Ishikawa (cell line): ENCODE data around the gene HSF4.

Experiments used
- CEBPB ChIP-seq: IDR thresholded peaks from 2 replicates; pipeline ENCODE4 v1.6.1; 2012
- CREB1 ChIP-seq: IDR thresholded peaks from 2 replicates; pipeline ENCODE4 v1.6.1; 2012; ENCODE audit warnings: low read depth
- EGR1 ChIP-seq: IDR thresholded peaks from 2 replicates; pipeline ENCODE4 v1.6.1; 2012
- EP300 ChIP-seq: IDR thresholded peaks from 2 replicates; pipeline ENCODE4 v1.6.1; 2012; ENCODE audit warnings: borderline replicate concordance
- FOXM1 ChIP-seq: IDR thresholded peaks from 2 replicates; pipeline ENCODE4 v1.6.1; 2012; ENCODE audit warnings: low read depth, borderline replicate concordance
- NFIC ChIP-seq: IDR thresholded peaks from 2 replicates; pipeline ENCODE4 v1.6.1; 2012
- TAF1 ChIP-seq: IDR thresholded peaks from 2 replicates; pipeline ENCODE4 v1.6.1; 2012; ENCODE audit warnings: low read depth, mild to moderate bottlenecking
- TCF12 ChIP-seq: IDR thresholded peaks from 2 replicates; pipeline ENCODE4 v1.6.1; 2012; ENCODE audit warnings: low read depth
- TEAD4 ChIP-seq: IDR thresholded peaks from 2 replicates; pipeline ENCODE4 v1.6.1; 2012
- YY1 ChIP-seq: IDR thresholded peaks from 2 replicates; pipeline ENCODE4 v1.6.1; 2012; ENCODE audit warnings: low read depth
- ZBTB7A ChIP-seq: IDR thresholded peaks from 2 replicates; pipeline ENCODE4 v1.6.1; 2012; ENCODE audit warnings: low read depth
- TF ChIP-seq, protein P1 (sequence below): IDR thresholded peaks from 2 replicates; pipeline ENCODE4 v1.6.1; 2012
- TF ChIP-seq, protein P2 (sequence below): IDR thresholded peaks from 2 replicates; pipeline ENCODE4 v1.6.1; 2012; ENCODE audit warnings: low read depth, mild to moderate bottlenecking
- TF ChIP-seq, protein P3 (sequence below): IDR thresholded peaks from 2 replicates; pipeline ENCODE4 v1.6.1; 2012

The HSF4 gene

DNA sequence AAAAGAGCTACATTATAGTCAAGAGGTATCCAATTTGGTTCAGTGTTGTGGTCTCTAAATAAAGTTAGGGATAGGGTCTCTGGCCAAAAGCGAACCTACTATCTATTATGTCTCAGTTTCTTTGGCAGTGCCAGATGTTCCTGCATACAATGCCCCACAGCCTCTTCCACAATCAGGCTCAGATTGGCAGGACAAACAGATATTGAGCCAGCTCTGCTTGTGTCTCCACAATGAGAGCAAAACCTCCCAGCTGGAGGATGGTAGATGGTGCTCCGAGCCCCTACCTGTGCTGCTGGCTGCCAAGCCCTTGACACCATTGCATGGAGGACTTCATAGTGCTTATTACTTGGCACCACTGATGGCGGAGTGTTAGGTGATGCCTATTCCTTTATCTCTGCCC, 35.1 kb upstream of the HSF4 start:
- TF ChIP-seq TEAD4 = no peak
- TF ChIP-seq TAF1 = no peak
- TF ChIP-seq FOXM1 = no peak
- no peak for TF ChIP-seq NFIC
- TF ChIP-seq CREB1 = no peak
- no peak for TF ChIP-seq CEBPB
- TF ChIP-seq ZBTB7A = no peak

DNA sequence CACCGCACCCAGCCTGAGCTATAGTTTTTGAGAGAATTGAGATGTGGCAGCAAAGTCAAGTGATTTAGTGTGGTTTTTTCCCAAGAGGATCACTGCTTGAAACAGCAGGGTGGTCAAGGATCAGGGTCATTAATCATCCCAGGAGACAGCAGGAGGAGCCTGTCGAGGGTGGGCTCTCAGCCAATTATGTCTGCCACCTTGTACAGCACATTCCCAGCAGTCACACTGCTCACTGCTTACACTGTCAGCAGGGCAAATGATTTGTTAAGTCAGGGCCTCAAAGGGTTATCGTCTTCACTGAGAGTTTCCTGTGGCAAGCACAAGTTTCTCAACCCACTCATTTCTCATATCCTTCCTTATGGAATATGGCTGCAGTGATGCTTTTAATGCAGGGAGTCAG, 26.9 kb upstream of the HSF4 start:
- TF ChIP-seq, protein P1, sequence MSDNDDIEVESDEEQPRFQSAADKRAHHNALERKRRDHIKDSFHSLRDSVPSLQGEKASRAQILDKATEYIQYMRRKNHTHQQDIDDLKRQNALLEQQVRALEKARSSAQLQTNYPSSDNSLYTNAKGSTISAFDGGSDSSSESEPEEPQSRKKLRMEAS = no peak
- TF ChIP-seq EGR1 = no peak
- TF ChIP-seq CREB1 = no peak
- no peak for TF ChIP-seq ZBTB7A
- TF ChIP-seq, protein P2, sequence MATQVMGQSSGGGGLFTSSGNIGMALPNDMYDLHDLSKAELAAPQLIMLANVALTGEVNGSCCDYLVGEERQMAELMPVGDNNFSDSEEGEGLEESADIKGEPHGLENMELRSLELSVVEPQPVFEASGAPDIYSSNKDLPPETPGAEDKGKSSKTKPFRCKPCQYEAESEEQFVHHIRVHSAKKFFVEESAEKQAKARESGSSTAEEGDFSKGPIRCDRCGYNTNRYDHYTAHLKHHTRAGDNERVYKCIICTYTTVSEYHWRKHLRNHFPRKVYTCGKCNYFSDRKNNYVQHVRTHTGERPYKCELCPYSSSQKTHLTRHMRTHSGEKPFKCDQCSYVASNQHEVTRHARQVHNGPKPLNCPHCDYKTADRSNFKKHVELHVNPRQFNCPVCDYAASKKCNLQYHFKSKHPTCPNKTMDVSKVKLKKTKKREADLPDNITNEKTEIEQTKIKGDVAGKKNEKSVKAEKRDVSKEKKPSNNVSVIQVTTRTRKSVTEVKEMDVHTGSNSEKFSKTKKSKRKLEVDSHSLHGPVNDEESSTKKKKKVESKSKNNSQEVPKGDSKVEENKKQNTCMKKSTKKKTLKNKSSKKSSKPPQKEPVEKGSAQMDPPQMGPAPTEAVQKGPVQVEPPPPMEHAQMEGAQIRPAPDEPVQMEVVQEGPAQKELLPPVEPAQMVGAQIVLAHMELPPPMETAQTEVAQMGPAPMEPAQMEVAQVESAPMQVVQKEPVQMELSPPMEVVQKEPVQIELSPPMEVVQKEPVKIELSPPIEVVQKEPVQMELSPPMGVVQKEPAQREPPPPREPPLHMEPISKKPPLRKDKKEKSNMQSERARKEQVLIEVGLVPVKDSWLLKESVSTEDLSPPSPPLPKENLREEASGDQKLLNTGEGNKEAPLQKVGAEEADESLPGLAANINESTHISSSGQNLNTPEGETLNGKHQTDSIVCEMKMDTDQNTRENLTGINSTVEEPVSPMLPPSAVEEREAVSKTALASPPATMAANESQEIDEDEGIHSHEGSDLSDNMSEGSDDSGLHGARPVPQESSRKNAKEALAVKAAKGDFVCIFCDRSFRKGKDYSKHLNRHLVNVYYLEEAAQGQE = no peak

DNA sequence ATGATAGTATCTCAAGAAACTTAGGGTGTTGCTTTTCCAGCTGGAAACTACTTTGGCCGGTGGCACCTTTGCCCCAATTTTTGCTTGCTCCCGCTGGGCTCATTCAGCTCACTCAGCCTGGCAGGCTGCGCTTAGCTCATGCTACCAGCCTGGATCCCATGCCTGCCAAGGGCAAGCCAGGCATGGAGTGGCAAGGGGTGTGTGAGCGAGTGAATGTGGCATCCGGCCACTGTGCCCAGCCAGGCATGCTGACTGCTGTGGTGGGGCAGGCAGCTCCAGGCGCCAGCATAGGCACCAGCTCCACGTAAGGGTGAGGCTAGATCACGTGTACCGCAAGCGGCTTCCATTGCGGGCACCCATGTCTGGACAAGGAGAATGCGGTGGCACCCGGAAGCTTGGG, 23.2 kb upstream of the HSF4 start:
- no peak for TF ChIP-seq EP300
- TF ChIP-seq YY1 = no peak
- TF ChIP-seq CEBPB = no peak
- TF ChIP-seq, protein P2 = no peak
- TF ChIP-seq TAF1 = no peak
- no peak for TF ChIP-seq NFIC
- no peak for TF ChIP-seq EGR1
- no peak for TF ChIP-seq ZBTB7A
- TF ChIP-seq, protein P3, sequence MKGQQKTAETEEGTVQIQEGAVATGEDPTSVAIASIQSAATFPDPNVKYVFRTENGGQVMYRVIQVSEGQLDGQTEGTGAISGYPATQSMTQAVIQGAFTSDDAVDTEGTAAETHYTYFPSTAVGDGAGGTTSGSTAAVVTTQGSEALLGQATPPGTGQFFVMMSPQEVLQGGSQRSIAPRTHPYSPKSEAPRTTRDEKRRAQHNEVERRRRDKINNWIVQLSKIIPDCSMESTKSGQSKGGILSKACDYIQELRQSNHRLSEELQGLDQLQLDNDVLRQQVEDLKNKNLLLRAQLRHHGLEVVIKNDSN = no peak
- no peak for TF ChIP-seq TEAD4
- TF ChIP-seq, protein P1 = no peak

DNA sequence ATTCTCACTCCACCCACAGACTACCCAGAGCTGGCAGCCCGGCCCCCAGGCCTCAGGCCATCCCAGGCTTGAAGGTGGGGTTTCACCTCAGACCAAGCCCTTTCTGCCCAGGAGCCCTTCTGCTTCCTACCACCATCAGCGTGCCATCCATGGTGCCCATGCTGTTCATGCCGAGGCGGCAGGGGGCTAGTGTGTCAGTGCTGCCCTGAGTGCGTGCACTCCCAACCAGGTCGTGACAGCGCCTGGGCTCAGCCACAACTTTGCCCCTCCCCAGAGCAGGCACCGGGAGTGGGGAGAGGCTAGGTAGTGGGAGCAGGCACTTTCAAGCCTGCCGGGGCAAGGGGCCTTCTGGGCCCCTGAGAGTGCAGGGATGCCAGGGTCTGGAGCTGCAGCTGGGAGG, 22.2 kb upstream of the HSF4 start:
- TF ChIP-seq TAF1 = no peak
- TF ChIP-seq CREB1 = no peak
- no peak for TF ChIP-seq YY1
- TF ChIP-seq, protein P1 = no peak

DNA sequence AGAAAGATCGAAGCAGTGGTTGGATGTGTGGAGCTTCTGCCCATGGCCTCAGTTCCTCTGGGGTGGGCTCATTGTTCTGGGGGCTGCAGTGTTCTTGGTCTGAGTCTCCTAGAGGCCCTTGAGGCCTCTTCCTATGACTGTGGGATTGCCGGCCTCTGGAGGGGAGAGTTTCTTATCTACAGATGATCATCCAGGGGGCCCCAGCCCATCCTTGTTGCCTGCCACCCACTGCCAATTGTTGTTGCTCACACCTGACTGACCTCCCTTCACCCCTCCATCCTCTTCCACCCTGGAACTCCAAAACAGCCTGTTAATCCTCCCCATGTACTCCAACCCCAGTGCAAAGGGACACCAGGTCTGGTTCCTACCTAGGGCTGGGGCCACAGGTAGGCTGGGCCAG, 19.6 kb upstream of the HSF4 start:
- TF ChIP-seq TAF1 (no peak), NFIC (no peak), EP300 (no peak), EGR1 (no peak), TCF12 (no peak), TEAD4 (no peak), ZBTB7A (no peak)
- TF ChIP-seq, protein P2 = no peak

DNA sequence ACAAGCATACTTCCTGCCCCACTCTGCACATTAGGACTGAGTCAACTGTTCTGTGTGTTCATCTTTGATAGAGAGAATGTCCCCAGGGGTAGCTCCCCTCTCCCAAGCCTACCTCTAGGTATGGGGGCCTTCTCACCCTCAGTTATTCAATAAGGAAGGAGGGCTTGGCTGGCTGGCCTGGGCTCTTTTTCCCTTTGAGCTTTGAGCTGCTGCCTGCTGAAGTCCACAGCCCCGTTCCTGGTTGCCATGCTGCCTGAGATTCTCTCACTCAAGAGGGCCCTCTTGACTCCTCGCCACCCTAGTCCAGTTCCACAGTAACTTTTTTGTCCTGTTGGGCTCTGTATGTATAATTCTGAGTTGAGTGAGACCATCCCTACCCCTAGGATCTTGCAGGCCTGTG, 18.8 kb upstream of the HSF4 start:
- TF ChIP-seq ZBTB7A = no peak
- TF ChIP-seq TAF1 = no peak
- TF ChIP-seq, protein P3 = no peak
- no peak for TF ChIP-seq NFIC
- TF ChIP-seq, protein P2 = no peak
- TF ChIP-seq, protein P1 = no peak
- TF ChIP-seq EP300 = no peak
